OCI-LY1 (cell line): ENCODE data around the gene APPBP2.

Experiments used
- EZH2 ChIP-seq: fragments of 200-600 bp; sonication (generic), shearing (Covaris generic); IDR thresholded peaks from 2 replicates; pipeline ENCODE4 v1.8.0; 2017; ENCODE audit warnings: borderline replicate concordance, mixed run types, mild to moderate bottlenecking, antibody characterized with exemption, low read length, moderate library complexity, mixed read lengths
- TF ChIP-seq, protein P1 (sequence below): fragments of 200-600 bp; sonication (generic), shearing (Covaris generic); IDR thresholded peaks from 2 replicates; pipeline ENCODE4 v1.5.1; 2017; ENCODE audit warnings: mild to moderate bottlenecking, antibody characterized with exemption, low read length, moderate library complexity, mixed read lengths

DNA sequence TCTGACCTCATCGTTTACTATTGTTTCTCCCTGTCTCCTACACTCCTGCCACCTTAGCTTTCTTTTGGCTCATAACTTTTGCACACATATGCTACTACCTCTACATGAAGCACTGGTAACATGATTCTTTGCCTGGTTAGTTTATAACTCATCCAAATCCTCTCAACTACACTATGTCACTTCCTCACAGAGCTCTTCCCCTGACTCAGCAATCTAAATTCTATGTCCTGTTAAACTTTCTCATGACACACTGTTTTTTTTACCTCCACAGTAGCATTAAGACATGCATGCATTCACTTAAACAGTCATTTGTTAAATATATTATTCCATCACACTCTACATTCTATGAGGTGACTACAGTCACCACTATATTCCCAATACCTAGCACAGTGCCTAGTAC, 19.7 kb downstream of the APPBP2 start:
- TF ChIP-seq, protein P1, sequence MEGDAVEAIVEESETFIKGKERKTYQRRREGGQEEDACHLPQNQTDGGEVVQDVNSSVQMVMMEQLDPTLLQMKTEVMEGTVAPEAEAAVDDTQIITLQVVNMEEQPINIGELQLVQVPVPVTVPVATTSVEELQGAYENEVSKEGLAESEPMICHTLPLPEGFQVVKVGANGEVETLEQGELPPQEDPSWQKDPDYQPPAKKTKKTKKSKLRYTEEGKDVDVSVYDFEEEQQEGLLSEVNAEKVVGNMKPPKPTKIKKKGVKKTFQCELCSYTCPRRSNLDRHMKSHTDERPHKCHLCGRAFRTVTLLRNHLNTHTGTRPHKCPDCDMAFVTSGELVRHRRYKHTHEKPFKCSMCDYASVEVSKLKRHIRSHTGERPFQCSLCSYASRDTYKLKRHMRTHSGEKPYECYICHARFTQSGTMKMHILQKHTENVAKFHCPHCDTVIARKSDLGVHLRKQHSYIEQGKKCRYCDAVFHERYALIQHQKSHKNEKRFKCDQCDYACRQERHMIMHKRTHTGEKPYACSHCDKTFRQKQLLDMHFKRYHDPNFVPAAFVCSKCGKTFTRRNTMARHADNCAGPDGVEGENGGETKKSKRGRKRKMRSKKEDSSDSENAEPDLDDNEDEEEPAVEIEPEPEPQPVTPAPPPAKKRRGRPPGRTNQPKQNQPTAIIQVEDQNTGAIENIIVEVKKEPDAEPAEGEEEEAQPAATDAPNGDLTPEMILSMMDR = no peak
- no peak for TF ChIP-seq EZH2
